K562 (cell line): ENCODE measurements around the gene TRIP12.

Experiments
- ESRRB ChIP-seq: fragments of 250-450 bp; sonication (Bioruptor Pico); IDR thresholded peaks from 2 replicates; pipeline ENCODE4 v1.5.0; 2020; ENCODE audit warnings: mild to moderate bottlenecking, moderate library complexity, borderline replicate concordance
- SFPQ ChIP-seq: fragments of 200-400 bp; formaldehyde crosslinking; IDR thresholded peaks from 2 replicates; pipeline ENCODE4 v1.6.1; 2017; ENCODE audit warnings: mild to moderate bottlenecking, low read depth, low read length, moderate library complexity
- SIN3A ChIP-seq, 2 experiments: fragments of 150-350 bp in 1 of 2; IDR thresholded peaks; 2 replicates each; pipeline ENCODE4 v1.6.1; 2011 to 2016; ENCODE audit warnings: borderline replicate concordance in 2 of 2, low read depth in 2 of 2, low read length in 2 of 2, mild to moderate bottlenecking in 2 of 2, moderate library complexity in 2 of 2; ENCODE audit not compliant: control insufficient read depth in 1 of 2
- STAT5A ChIP-seq: IDR thresholded peaks from 2 replicates; pipeline ENCODE4 v1.6.1; 2012; ENCODE audit warnings: low read length, inconsistent platforms, borderline replicate concordance
- ZNF239 ChIP-seq: fragments of 250-450 bp; sonication (Bioruptor Pico); IDR thresholded peaks from 2 replicates; pipeline ENCODE4 v1.4.0; 2020; ENCODE audit warnings: mild to moderate bottlenecking
- ZNF253 ChIP-seq: fragments of 250-450 bp; sonication (Bioruptor Pico); conservative IDR thresholded peaks from 2 replicates; pipeline ENCODE4 v1.6.1; 2021; ENCODE audit warnings: mild to moderate bottlenecking
- TF ChIP-seq, protein P1 (sequence below), 2 experiments: fragments of 450-650 bp; conservative IDR thresholded peaks; 2 replicates each; pipeline ENCODE4 v1.6.1; 2017; ENCODE audit warnings: mild to moderate bottlenecking in 2 of 2, moderate library complexity in 2 of 2
- TF ChIP-seq, protein P2 (sequence below), 3 experiments: IDR thresholded peaks in 2 of 3; conservative IDR thresholded peaks in 1 of 3; 2 replicates each; pipeline ENCODE4 v1.5.1; 2011 to 2012; ENCODE audit warnings: low read length in 3 of 3, mild to moderate bottlenecking in 3 of 3, control low read depth in 2 of 3, improper control_type of control experiment in 1 of 3, inconsistent platforms in 1 of 3, low read depth in 1 of 3, mixed read lengths in 1 of 3, moderate library complexity in 1 of 3; ENCODE audit not compliant: insufficient read depth in 2 of 3

- TF ChIP-seq, protein P1, sequence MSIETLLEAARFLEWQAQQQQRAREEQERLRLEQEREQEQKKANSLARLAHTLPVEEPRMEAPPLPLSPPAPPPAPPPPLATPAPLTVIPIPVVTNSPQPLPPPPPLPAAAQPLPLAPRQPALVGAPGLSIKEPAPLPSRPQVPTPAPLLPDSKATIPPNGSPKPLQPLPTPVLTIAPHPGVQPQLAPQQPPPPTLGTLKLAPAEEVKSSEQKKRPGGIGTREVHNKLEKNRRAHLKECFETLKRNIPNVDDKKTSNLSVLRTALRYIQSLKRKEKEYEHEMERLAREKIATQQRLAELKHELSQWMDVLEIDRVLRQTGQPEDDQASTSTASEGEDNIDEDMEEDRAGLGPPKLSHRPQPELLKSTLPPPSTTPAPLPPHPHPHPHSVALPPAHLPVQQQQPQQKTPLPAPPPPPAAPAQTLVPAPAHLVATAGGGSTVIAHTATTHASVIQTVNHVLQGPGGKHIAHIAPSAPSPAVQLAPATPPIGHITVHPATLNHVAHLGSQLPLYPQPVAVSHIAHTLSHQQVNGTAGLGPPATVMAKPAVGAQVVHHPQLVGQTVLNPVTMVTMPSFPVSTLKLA (conservative IDR thresholded peaks at IDR 0.05): no peak
- TF ChIP-seq, protein P2, sequence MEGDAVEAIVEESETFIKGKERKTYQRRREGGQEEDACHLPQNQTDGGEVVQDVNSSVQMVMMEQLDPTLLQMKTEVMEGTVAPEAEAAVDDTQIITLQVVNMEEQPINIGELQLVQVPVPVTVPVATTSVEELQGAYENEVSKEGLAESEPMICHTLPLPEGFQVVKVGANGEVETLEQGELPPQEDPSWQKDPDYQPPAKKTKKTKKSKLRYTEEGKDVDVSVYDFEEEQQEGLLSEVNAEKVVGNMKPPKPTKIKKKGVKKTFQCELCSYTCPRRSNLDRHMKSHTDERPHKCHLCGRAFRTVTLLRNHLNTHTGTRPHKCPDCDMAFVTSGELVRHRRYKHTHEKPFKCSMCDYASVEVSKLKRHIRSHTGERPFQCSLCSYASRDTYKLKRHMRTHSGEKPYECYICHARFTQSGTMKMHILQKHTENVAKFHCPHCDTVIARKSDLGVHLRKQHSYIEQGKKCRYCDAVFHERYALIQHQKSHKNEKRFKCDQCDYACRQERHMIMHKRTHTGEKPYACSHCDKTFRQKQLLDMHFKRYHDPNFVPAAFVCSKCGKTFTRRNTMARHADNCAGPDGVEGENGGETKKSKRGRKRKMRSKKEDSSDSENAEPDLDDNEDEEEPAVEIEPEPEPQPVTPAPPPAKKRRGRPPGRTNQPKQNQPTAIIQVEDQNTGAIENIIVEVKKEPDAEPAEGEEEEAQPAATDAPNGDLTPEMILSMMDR (IDR thresholded peaks at IDR 0.05 in 2 of 3, conservative IDR thresholded peaks at IDR 0.05 in 1 of 3; ENCODE audit: insufficient read depth in 2 of 3, low read depth in 1 of 3, low read length in 3 of 3): no peak
- no peak for TF ChIP-seq ZNF253 (CRISPR knock-in tag)
- TF ChIP-seq ZNF239 (CRISPR knock-in tag): no peak
- TF ChIP-seq SIN3A (IDR thresholded peaks at IDR 0.05; ENCODE audit: borderline replicate concordance in 2 of 2, control insufficient read depth in 1 of 2, low read depth in 2 of 2, low read length in 2 of 2): no peak
- TF ChIP-seq ESRRB (CRISPR knock-in tag): no peak
- no peak for TF ChIP-seq STAT5A
- no peak for TF ChIP-seq SFPQ
Measured at GRCh38 chr2:229738024-229738625, 183.7 kb downstream of the TRIP12 start.
